Adipose tissue (tissue), 3 donors: ENCODE measurements around the gene PRICKLE2. TPM values are rescaled to one million over a fixed set of nuclear protein-coding genes. Genes with fewer than 3 reads are reported as not detected.

Experiments used
- H3K27ac ChIP-seq: one replicate; pipeline ENCODE4 v1.5.1; 2013; ENCODE audit warnings: low read depth, low read length
- WGBS, 3 donors: extraction: QIAGEN DNeasy Blood & Tissue Kit; methylation state at CpG; one replicate each; pipeline ENCODE4 v1.1.7; 2013; 5-methylcytosine and 5-hydroxymethylcytosine counted together
- polyA plus RNA-seq, 3 donors: library from polyadenylated mRNA; stranded (reverse); fragments of 200-250 nt; gene quantifications; one replicate each; pipeline ENCODE4 v1.2.3, GENCODE V29; 2013
- donor health status: healthy with polysubstance abuse.
- donor health status: Bipolar disorder and iron deficiency.
- donor health status: healthy.

Gene PRICKLE2
- polyA plus RNA-seq, 3 donors, result 2.2 to 13.2 (median 9.8) TPM

- H3K27ac ChIP-seq, result no peak overlapping the region
Observed at GRCh38 chr3:64053117-64053516, 172.1 kb downstream of the PRICKLE2 start.

- no peak overlapping the region for H3K27ac ChIP-seq
- WGBS, 3 donors, result 58 to 90% (median 89%) methylated on average over 4 of the region's 4 CpGs
Observed at GRCh38 chr3:64049832-64050231, 175.4 kb downstream of the PRICKLE2 start.

- no peak overlapping the region for H3K27ac ChIP-seq
- WGBS, 3 donors, result 63 to 79% (median 74%) methylated on average over 3 of the region's 3 CpGs
Observed at GRCh38 chr3:64049136-64049535, 176.1 kb downstream of the PRICKLE2 start.

- 31 to 60% (median 33%) methylated on average over 3 of the region's 3 CpGs for WGBS, 3 donors
Observed at GRCh38 chr3:64048631-64049061, 176.6 kb downstream of the PRICKLE2 start.

GRCh38 chr3:64047787-64048186, 177.5 kb downstream of the PRICKLE2 start:
- 63 to 85% (median 73%) methylated on average over 7 of the region's 7 CpGs for WGBS, 3 donors
- no peak overlapping the region for H3K27ac ChIP-seq

More at GRCh38 chr3:64048631-64049061, 176.6 kb downstream of the PRICKLE2 start:
- H3K27ac ChIP-seq, result no peak overlapping the region

- no peak overlapping the region for H3K27ac ChIP-seq
- 42 to 64% (median 56%) methylated on average over 6 of the region's 6 CpGs for WGBS, 3 donors
Observed at GRCh38 chr3:64046996-64047594, 178.2 kb downstream of the PRICKLE2 start.

- WGBS, 3 donors, result 71 to 89% (median 88%) methylated on average over 3 of the region's 3 CpGs
Observed at GRCh38 chr3:64046592-64046991, 178.7 kb downstream of the PRICKLE2 start.

GRCh38 chr3:64042952-64043351, 182.3 kb downstream of the PRICKLE2 start:
- H3K27ac ChIP-seq, result no peak overlapping the region
- 48 to 70% (median 63%) methylated on average over 1 of the region's 1 CpG for WGBS, 3 donors

More at GRCh38 chr3:64046592-64046991, 178.7 kb downstream of the PRICKLE2 start:
- H3K27ac ChIP-seq, result no peak overlapping the region

Other genes starting within 250 kb of the PRICKLE2 start
- 100 to 1,000 TPM in 1 of 3 donors, 10 to 100 TPM in 2; 62.9 to 222 (median 65.2) TPM for gene PSMD6, start 202.0 kb downstream of the PRICKLE2 start, polyA plus RNA-seq